OCI-LY3 (cell line): Measurements from ENCODE around the gene NAB2.

Experiments used
- EZH2phosphoT487 ChIP-seq: fragments of 200-600 bp; shearing (Covaris generic); IDR thresholded peaks from 2 replicates; pipeline ENCODE4 v1.6.1; 2018; ENCODE audit warnings: antibody characterized with exemption, mixed run types, low read depth
- TF ChIP-seq, protein P1 (sequence below): fragments of 200-600, 300-600 bp; sonication (generic); IDR thresholded peaks from 2 replicates; pipeline ENCODE4 v1.5.1; 2014; ENCODE audit warnings: antibody characterized with exemption, low read length, low read depth

DNA sequence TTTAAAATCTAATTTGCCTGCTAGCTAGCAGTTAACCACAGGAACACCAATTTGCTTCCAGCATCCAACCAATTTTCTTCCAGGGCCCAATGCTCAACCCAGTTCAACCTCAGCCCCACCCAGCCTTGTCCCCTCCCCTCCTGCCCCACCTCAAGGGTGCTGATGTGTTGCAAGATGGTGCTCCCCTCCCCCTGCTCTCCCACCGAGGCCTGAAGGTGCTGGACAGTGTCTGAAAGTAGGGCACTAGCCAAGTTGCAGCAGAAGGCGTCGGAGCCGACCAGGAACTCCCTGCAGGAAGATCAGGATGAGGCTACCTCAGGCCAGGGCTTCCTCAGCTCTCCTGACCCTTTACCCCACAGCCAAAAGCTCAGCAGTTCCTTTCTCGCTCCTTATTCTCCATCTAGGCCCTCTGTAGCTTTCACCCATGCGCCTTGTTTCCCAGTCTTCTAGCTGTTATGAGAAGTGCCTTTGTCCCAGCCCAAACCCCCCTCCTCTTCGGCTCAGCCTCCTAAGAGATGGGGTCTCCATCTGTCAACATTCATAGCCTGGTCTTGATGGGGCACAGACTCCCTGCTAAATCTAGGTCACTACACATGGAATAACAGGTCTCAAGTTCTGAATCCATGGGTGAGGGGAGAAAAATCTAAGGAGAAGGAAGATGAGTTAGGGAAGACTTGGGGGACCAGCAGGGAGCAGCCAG, 18.7 kb downstream of the NAB2 start:
- TF ChIP-seq, protein P1, sequence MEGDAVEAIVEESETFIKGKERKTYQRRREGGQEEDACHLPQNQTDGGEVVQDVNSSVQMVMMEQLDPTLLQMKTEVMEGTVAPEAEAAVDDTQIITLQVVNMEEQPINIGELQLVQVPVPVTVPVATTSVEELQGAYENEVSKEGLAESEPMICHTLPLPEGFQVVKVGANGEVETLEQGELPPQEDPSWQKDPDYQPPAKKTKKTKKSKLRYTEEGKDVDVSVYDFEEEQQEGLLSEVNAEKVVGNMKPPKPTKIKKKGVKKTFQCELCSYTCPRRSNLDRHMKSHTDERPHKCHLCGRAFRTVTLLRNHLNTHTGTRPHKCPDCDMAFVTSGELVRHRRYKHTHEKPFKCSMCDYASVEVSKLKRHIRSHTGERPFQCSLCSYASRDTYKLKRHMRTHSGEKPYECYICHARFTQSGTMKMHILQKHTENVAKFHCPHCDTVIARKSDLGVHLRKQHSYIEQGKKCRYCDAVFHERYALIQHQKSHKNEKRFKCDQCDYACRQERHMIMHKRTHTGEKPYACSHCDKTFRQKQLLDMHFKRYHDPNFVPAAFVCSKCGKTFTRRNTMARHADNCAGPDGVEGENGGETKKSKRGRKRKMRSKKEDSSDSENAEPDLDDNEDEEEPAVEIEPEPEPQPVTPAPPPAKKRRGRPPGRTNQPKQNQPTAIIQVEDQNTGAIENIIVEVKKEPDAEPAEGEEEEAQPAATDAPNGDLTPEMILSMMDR = no peak
- no peak for TF ChIP-seq EZH2phosphoT487
